GM18511 (cell line): ENCODE results near the gene LCOR.
"Not testable (repeated sequence)": the region's sequence is repeated elsewhere in the genome, so short reads cannot be mapped to it uniquely, and the experiment has no call there.

Experiments
- ATAC-seq: cut with Tn5 transposase; IDR thresholded peaks from one replicate; pipeline ENCODE4 v1.9.1; 2021; ENCODE audit warnings: mild to moderate bottlenecking, moderate library complexity; ENCODE audit not compliant: unreplicated experiment

LCOR gene

GRCh38 chr10:96838529-96838928 lies 6.4 kb downstream of the LCOR start:
- no peak for ATAC-seq

GRCh38 chr10:96840841-96841518 lies 8.9 kb downstream of the LCOR start:
- ATAC-seq: no peak

- no peak for ATAC-seq
These were observed 11.0 kb downstream of the LCOR start for GRCh38 chr10:96842896-96843723.

GRCh38 chr10:96843823-96844222 lies 11.7 kb downstream of the LCOR start:
- ATAC-seq: no peak

GRCh38 chr10:96846395-96846794 lies 14.3 kb downstream of the LCOR start:
- ATAC-seq: no peak

- no peak for ATAC-seq
These were observed 14.8 kb downstream of the LCOR start for GRCh38 chr10:96846926-96847325.

GRCh38 chr10:96847356-96847755 lies 15.3 kb downstream of the LCOR start:
- ATAC-seq: not testable (repeated sequence)

GRCh38 chr10:96850113-96850512 lies 18.0 kb downstream of the LCOR start:
- ATAC-seq: no peak

- no peak for ATAC-seq
These were observed 18.7 kb downstream of the LCOR start for GRCh38 chr10:96850825-96851224.

- ATAC-seq: no peak
These were observed 19.2 kb downstream of the LCOR start for GRCh38 chr10:96851281-96851680.

GRCh38 chr10:96856317-96856716 lies 24.2 kb downstream of the LCOR start:
- ATAC-seq: no peak

GRCh38 chr10:96857301-96858012 lies 25.4 kb downstream of the LCOR start:
- ATAC-seq: no peak

- no peak for ATAC-seq
These were observed 26.1 kb downstream of the LCOR start for GRCh38 chr10:96858038-96858705.

GRCh38 chr10:96858706-96859050 lies 26.6 kb downstream of the LCOR start:
- no peak for ATAC-seq

- no peak for ATAC-seq
These were observed 28.7 kb downstream of the LCOR start for GRCh38 chr10:96860631-96861277.

GRCh38 chr10:96863922-96864543 lies 31.9 kb downstream of the LCOR start:
- peak; percentile 78 for ATAC-seq

GRCh38 chr10:96873086-96873485 lies 41.0 kb downstream of the LCOR start:
- no peak for ATAC-seq

- no peak for ATAC-seq
These were observed 41.8 kb downstream of the LCOR start for GRCh38 chr10:96873756-96874467.

- ATAC-seq: no peak
These were observed 46.0 kb downstream of the LCOR start for GRCh38 chr10:96878057-96878456.

- no peak for ATAC-seq
These were observed 48.5 kb downstream of the LCOR start for GRCh38 chr10:96880575-96880974.
